Naive thymus-derived CD4-positive, alpha-beta T cell (primary cell): ENCODE data around the gene MAPKAPK5. TPM values are rescaled to one million over a fixed set of nuclear protein-coding genes. Genes with fewer than 3 reads are reported as not detected.

ENCODE experiments used
- ATAC-seq: fragments of 150-1000 bp; cut with Tn5 transposase; 2 replicates; pipeline ENCODE4 v1.10.0; 2021; ENCODE audit warnings: mild to moderate bottlenecking, moderate library complexity
- CTCF ChIA-PET: fragments of 350-600 bp; sonication (Branson Sonifier 250); formaldehyde crosslinking; loops from one replicate; lab custom pipeline; 2021; ENCODE audit warnings: antibody characterized with exemption; lab: Charles Lee
- POLR2A ChIA-PET: fragments of 350-600 bp; sonication (Branson Sonifier 250); formaldehyde crosslinking; loops from one replicate; lab custom pipeline; 2021; ENCODE audit warnings: antibody characterized with exemption, inconsistent platforms; lab: Charles Lee
- DNase-seq, 9 donors: peaks; one replicate each; pipeline versions ENCODE4 v3.0.0 to v3.0.0-alpha.2; 2020 to 2022; ENCODE audit warnings: mixed read lengths in 1 of 9
- H3K27ac ChIP-seq: one replicate; pipeline ENCODE4 v1.7.0; 2013; ENCODE audit warnings: mild to moderate bottlenecking, low read depth, low read length, moderate library complexity
- H3K27me3 ChIP-seq, 2 donors: one replicate each; pipeline ENCODE4 v1.7.0; 2013; ENCODE audit warnings: low read length in 2 of 2, mild to moderate bottlenecking in 2 of 2, moderate library complexity in 2 of 2; ENCODE audit not compliant: control insufficient read depth in 2 of 2, insufficient read depth in 2 of 2
- H3K36me3 ChIP-seq, 3 experiments: 1 replicate in 2 of 3; 2 replicates in 1 of 3; pipeline ENCODE4 v1.7.0; 2013; ENCODE audit warnings: low read length in 3 of 3, mild to moderate bottlenecking in 3 of 3, moderate library complexity in 1 of 3; ENCODE audit not compliant: insufficient read depth in 3 of 3, control insufficient read depth in 2 of 3
- H3K4me1 ChIP-seq, 2 donors: one replicate each; pipeline ENCODE4 v1.7.0; 2013; ENCODE audit warnings: low read length in 2 of 2, mild to moderate bottlenecking in 2 of 2, moderate library complexity in 1 of 2; ENCODE audit not compliant: control insufficient read depth in 2 of 2, insufficient read depth in 2 of 2
- H3K4me3 ChIP-seq: 2 replicates; pipeline ENCODE4 v1.7.0; 2013; ENCODE audit warnings: mild to moderate bottlenecking, low read length
- H3K9me3 ChIP-seq, 3 experiments: 1 replicate in 2 of 3; 2 replicates in 1 of 3; pipeline ENCODE4 v1.7.0; 2013; ENCODE audit warnings: low read length in 3 of 3; ENCODE audit not compliant: control insufficient read depth in 2 of 3
- H3K27ac Mint-ChIP-seq, 9 donors: one replicate each; pipeline ENCODE4 v1.8.0; 2020 to 2022; ENCODE audit warnings: mixed read lengths in 9 of 9, mild to moderate bottlenecking in 8 of 9, moderate library complexity in 5 of 9, inconsistent platforms in 2 of 9
- H3K27me3 Mint-ChIP-seq, 5 donors: one replicate each; pipeline ENCODE4 v1.8.0; 2021 to 2022; ENCODE audit warnings: mixed read lengths in 5 of 5, mild to moderate bottlenecking in 1 of 5
- H3K36me3 Mint-ChIP-seq, 5 donors: one replicate each; pipeline ENCODE4 v1.8.0; 2020 to 2022; ENCODE audit warnings: mixed read lengths in 5 of 5, mild to moderate bottlenecking in 3 of 5, inconsistent platforms in 1 of 5
- H3K4me1 Mint-ChIP-seq, 7 donors: one replicate each; pipeline ENCODE4 v1.8.0; 2020 to 2022; ENCODE audit warnings: mixed read lengths in 7 of 7, mild to moderate bottlenecking in 3 of 7, inconsistent platforms in 1 of 7
- H3K4me3 Mint-ChIP-seq, 10 donors: one replicate each; pipeline ENCODE4 v1.8.0; 2020 to 2022; ENCODE audit warnings: mild to moderate bottlenecking in 10 of 10, mixed read lengths in 10 of 10, moderate library complexity in 6 of 10, inconsistent platforms in 2 of 10
- H3K9me3 Mint-ChIP-seq, 11 donors: one replicate each; pipeline ENCODE4 v1.8.0; 2020 to 2022; ENCODE audit warnings: mixed read lengths in 11 of 11, mild to moderate bottlenecking in 4 of 11, inconsistent platforms in 1 of 11, moderate library complexity in 1 of 11
- intact Hi-C, 2 donors: fragments of 100-400 bp; cut with micrococcal nuclease; formaldehyde crosslinking; loops; one replicate each; pipeline ENCODE4 v1.15.1; 2023
- polyA plus RNA-seq, 2 donors: library from polyadenylated mRNA; unstranded; fragments of 300-500 nt; fragmentation: Illumina TruSeq; gene quantifications; one replicate each; pipeline ENCODE4 v1.2.3, GENCODE V29; 2021
- total RNA-seq, 6 experiments: library from RNA in 5 of 6; stranded (reverse) in 5 of 6; gene quantifications; 1 replicate in 5 of 6; 2 replicates in 1 of 6; pipeline ENCODE4 v1.2.3 and lab custom pipeline; 2021 to 2026

MAPKAPK5 gene
- total and polyA plus RNA-seq, 7 experiments from 2014 or later, result 30.6 to 72.1 (median 58.2) TPM

DNA sequence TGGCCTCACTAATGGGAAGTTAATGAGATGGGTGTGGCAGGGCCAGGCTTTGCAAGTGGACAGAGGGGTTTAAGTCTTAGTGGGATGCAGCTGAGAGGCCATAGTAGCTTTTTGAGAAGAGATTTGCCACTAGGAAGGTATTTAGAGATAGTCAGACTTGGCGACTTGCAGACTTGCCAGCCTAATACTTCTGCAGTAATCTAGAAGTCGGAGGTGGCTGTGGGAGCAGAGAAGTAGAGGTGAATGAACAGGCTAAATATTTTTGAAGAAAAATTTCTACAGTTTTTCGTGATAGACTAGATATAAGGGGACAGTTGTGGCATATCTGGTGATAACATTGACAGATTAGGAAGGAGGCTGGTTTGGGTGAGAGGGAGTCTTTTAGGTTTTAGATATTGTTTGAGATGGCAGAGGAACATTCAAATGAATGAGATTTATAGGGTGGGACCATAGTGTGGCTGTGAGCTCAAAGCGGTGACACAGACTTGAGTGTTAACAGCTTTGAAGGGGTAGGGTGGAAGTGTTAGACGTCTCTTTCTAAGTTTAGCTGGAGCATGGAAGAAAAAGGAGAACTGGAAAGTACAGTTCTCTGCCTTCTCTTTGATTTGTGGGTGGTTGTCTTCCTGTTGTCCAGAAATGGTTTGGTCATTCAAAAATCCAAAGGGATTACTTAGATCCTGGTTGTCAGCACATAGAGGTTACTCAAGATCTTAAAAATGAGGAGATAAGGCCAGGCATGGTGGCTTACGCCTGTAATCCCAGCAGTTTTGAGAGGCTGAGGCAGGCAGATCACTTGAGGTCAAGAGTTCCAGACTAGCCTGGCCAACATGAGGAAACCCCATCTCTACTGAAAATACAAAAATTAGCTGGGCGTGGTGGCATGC lies 44.9 kb downstream of the MAPKAPK5 start:
- Mint-ChIP-seq H3K27me3 (no peaks in the 10 kb centered on the region), H3K27ac (peak overlapping the region in 6 of 9 donors; percentile 6 to 56 (median 30)), H3K4me1 (no peaks in the 10 kb centered on the region), H3K9me3 (no peaks in the 10 kb centered on the region), H3K36me3 (peaks cover 9 to 71% (median 38%) of the 10 kb centered on the region in 5 donors), H3K4me3 (no peak overlapping the region)
- DNase-seq, result no peak
- intact Hi-C loops, result no loop called here
- ChIA-PET POLR2A (no interaction called here), CTCF (no interaction called here)
- Histone ChIP-seq H3K4me3 (no peak overlapping the region), H3K4me1 (no peaks in the 10 kb centered on the region), H3K9me3 (no peaks in the 10 kb centered on the region), H3K27me3 (no peaks in the 10 kb centered on the region), H3K27ac (no peak overlapping the region), H3K36me3 (peaks cover 14 to 96% (median 18%) of the 10 kb centered on the region in 3 experiments)
- no peak for ATAC-seq

- POLR2A ChIA-PET, result interaction anchor here (0.6 to 0.8 kb wide), 2 partner anchors 219 to 339 kb away, joined by 3 to 4 read pairs; no protein-coding TSS in a partner anchor
- peaks cover 12 to 75% (median 47%) of the 10 kb centered on the region in 5 donors for H3K36me3 Mint-ChIP-seq
Measured at GRCh38 chr12:111887926-111888745, 46.1 kb downstream of the MAPKAPK5 start.

GRCh38 chr12:111893287-111893686 lies 51.3 kb downstream of the MAPKAPK5 start:
- H3K9me3 Mint-ChIP-seq, result no peaks in the 10 kb centered on the region
- CTCF ChIA-PET, result no interaction called here
- DNase-seq (no peak), ATAC-seq (no peak)
- H3K4me1 Mint-ChIP-seq, result no peaks in the 10 kb centered on the region
- intact Hi-C loops, result no loop called here
- Histone ChIP-seq H3K4me3 (no peak overlapping the region), H3K27me3 (no peaks in the 10 kb centered on the region), H3K36me3 (peaks cover 3 to 65% (median 6%) of the 10 kb centered on the region in 3 experiments), H3K4me1 (no peaks in the 10 kb centered on the region), H3K27ac (no peak overlapping the region), H3K9me3 (no peaks in the 10 kb centered on the region)
- H3K27me3 Mint-ChIP-seq, result no peaks in the 10 kb centered on the region
- no peak overlapping the region for H3K4me3 Mint-ChIP-seq
- no peak overlapping the region for H3K27ac Mint-ChIP-seq
- POLR2A ChIA-PET, result no interaction called here
- peaks cover 8 to 58% (median 33%) of the 10 kb centered on the region in 5 donors for H3K36me3 Mint-ChIP-seq

More at GRCh38 chr12:111887926-111888745, 46.1 kb downstream of the MAPKAPK5 start:
- Mint-ChIP-seq H3K4me1 (no peaks in the 10 kb centered on the region), H3K27me3 (no peaks in the 10 kb centered on the region), H3K4me3 (no peak overlapping the region), H3K9me3 (no peaks in the 10 kb centered on the region), H3K27ac (no peak overlapping the region)
- H3K27ac ChIP-seq, result no peak overlapping the region
- CTCF ChIA-PET, result interaction anchor here (0.8 kb wide), 1 partner anchor 57 kb away, joined by 3 read pairs; no protein-coding TSS in a partner anchor
- no peaks in the 10 kb centered on the region for H3K4me1 ChIP-seq
- intact Hi-C loops, result no loop called here
- ATAC-seq, result peak; percentile 14
- peaks cover 14 to 94% (median 18%) of the 10 kb centered on the region in 3 experiments for H3K36me3 ChIP-seq
- no peak overlapping the region for H3K4me3 ChIP-seq
- no peaks in the 10 kb centered on the region for H3K9me3 ChIP-seq
- H3K27me3 ChIP-seq, result no peaks in the 10 kb centered on the region
- DNase-seq, result no peak

DNA sequence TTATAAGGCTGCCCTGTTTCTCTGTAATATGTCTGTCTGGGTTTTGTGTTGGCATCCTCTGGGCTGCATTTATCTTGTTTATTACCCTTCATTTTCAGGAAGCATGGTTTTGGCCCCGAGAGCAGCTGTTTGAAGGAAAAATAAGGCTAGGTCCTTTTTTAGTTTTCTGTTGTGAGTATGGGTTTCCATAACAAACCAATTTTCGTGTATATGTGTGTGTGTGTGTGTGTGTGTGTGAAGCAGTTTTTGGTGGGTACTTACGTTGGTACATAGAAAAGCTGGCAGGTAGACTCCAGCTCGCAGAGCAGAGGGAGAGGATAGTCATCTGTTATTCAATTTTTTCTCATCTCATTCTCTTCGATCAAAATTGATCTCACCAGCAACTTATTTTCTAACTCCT lies 52.5 kb downstream of the MAPKAPK5 start:
- DNase-seq (no peak), ATAC-seq (no peak)
- H3K27me3 Mint-ChIP-seq, result no peaks in the 10 kb centered on the region
- no peak overlapping the region for H3K4me3 Mint-ChIP-seq
- POLR2A ChIA-PET, result no interaction called here
- Histone ChIP-seq H3K27me3 (no peaks in the 10 kb centered on the region), H3K4me1 (no peaks in the 10 kb centered on the region), H3K36me3 (peaks cover 0 to 53% (median 0%) of the 10 kb centered on the region in 3 experiments), H3K27ac (no peak overlapping the region), H3K4me3 (no peak overlapping the region), H3K9me3 (no peaks in the 10 kb centered on the region)
- H3K36me3 Mint-ChIP-seq, result peaks cover 8 to 57% (median 38%) of the 10 kb centered on the region in 5 donors
- no peaks in the 10 kb centered on the region for H3K9me3 Mint-ChIP-seq
- H3K27ac Mint-ChIP-seq, result peak overlapping the region in 2 of 9 donors; percentile 50 to 87
- H3K4me1 Mint-ChIP-seq, result no peaks in the 10 kb centered on the region
- intact Hi-C loops, result no loop called here
- CTCF ChIA-PET, result interaction anchor here (0.6 kb wide), 1 partner anchor 54 kb away, joined by 3 read pairs; no protein-coding TSS in a partner anchor

- no peak overlapping the region for H3K4me3 Mint-ChIP-seq
- H3K27ac Mint-ChIP-seq, result peak overlapping the region in 1 of 9 donors; percentile 33
- no peaks in the 10 kb centered on the region for H3K27me3 Mint-ChIP-seq
- intact Hi-C loops, result no loop called here
- peaks cover 0 to 3% (median 0%) of the 10 kb centered on the region in 7 donors for H3K4me1 Mint-ChIP-seq
- DNase-seq, result no peak
- Histone ChIP-seq H3K9me3 (no peaks in the 10 kb centered on the region), H3K4me3 (no peak overlapping the region), H3K36me3 (peaks cover 0 to 10% (median 0%) of the 10 kb centered on the region in 3 experiments), H3K27me3 (no peaks in the 10 kb centered on the region), H3K4me1 (no peaks in the 10 kb centered on the region), H3K27ac (no peak overlapping the region)
- H3K9me3 Mint-ChIP-seq, result peaks cover under 1 to 6% (median 4%) of the 10 kb centered on the region in 11 donors
- ATAC-seq, result no peak
- peaks cover 4 to 37% (median 18%) of the 10 kb centered on the region in 5 donors for H3K36me3 Mint-ChIP-seq
- CTCF ChIA-PET, result interaction anchor here (0.6 kb wide), 1 partner anchor 639 kb away, joined by 3 read pairs; no protein-coding TSS in a partner anchor
- POLR2A ChIA-PET, result no interaction called here
Measured at GRCh38 chr12:111901182-111901581, 59.2 kb downstream of the MAPKAPK5 start.

GRCh38 chr12:111904446-111904975 lies 62.5 kb downstream of the MAPKAPK5 start:
- ATAC-seq, result no peak
- Histone ChIP-seq H3K4me1 (no peaks in the 10 kb centered on the region), H3K4me3 (no peak overlapping the region), H3K9me3 (no peaks in the 10 kb centered on the region), H3K27me3 (no peaks in the 10 kb centered on the region), H3K27ac (no peak overlapping the region), H3K36me3 (peaks cover 0 to 7% (median 0%) of the 10 kb centered on the region in 3 experiments)
- Mint-ChIP-seq H3K27me3 (no peaks in the 10 kb centered on the region), H3K36me3 (peaks cover 12 to 38% (median 24%) of the 10 kb centered on the region in 5 donors), H3K4me3 (no peak overlapping the region), H3K4me1 (peaks cover 0 to 6% (median 3%) of the 10 kb centered on the region in 7 donors), H3K9me3 (peaks cover 5 to 28% (median 12%) of the 10 kb centered on the region in 11 donors), H3K27ac (peak overlapping the region in 1 of 9 donors; percentile 23)
- CTCF ChIA-PET, result no interaction called here
- POLR2A ChIA-PET, result interaction anchor here (0.7 kb wide), 1 partner anchor 116 kb away, joined by 4 read pairs; no protein-coding TSS in a partner anchor
- DNase-seq, result no peak
- intact Hi-C loops, result no loop called here
